ENCODE data around the gene IL2RG. TPM values are rescaled to one million over a fixed set of nuclear protein-coding genes. Genes with fewer than 3 reads are reported as not detected.

Gene IL2RG
- total RNA-seq, 1 experiment from 2014 or later, result not detected

DNA sequence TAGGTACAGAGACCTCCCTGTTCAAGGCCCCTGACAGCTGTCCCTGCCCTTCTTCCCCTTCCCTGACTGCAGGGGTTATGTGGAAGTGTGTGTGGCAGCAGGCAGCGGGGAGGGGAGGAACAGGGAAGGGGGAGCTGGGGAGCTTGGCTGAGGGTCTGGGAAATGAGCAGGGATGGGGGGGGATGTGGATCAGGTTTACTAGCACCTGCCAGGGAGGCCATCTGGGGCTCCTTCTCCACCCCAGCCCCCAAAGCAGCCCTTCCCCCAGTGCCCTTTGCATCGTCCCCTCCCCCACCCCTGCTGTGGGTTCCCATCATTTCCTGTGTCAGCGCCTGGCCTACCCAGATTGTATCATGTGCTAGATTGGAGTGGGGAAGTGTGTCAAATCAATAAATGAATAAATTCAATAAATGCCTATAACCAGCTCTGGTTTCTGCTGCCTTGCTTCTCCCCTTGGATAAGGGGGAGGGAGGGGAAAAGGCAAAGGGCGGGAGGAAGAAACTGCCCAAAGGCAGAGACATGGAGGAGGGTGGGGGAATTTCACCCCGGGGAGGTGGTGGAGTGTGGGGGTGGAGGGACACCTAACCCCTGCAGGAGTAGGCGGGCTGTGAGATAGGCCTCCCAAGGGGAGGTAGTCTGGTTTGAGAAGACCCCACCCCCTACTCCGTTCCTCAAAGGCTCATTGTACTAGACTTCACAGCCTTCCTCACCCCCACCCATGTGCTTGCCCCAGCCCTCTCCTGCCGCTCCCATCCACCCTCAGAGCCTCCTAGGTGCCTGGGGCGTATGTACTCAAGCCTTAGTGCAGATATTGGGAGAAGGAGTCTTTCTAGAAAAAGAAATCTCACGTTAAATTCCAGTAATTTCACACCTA is 8.0 kb downstream of the IL2RG start:
- DNase-seq, result no peak
- H3K9ac ChIP-seq (ENCODE audit: low read length), result no peak overlapping the region
- H4K20me1 ChIP-seq (ENCODE audit: low read length), result no peaks in the 10 kb centered on the region
- ChIA-PET POLR2A (ENCODE audit: unreplicated experiment) (no interaction called here), CTCF (no interaction called here)
- no peaks in the 10 kb centered on the region for H3F3A ChIP-seq (ENCODE audit: low read length, unreplicated experiment)
- H3K79me2 ChIP-seq (ENCODE audit: low read length), result no peaks in the 10 kb centered on the region
- H3K4me3 ChIP-seq (ENCODE audit: low read length), result no peak overlapping the region
- no peaks in the 10 kb centered on the region for H3K27me3 ChIP-seq (ENCODE audit: low read length)
- H3K4me1 ChIP-seq (ENCODE audit: insufficient read depth, low read length), result no peaks in the 10 kb centered on the region
- H2AFZ ChIP-seq (ENCODE audit: low read length), result no peak overlapping the region
- H3K9me2 ChIP-seq (replicated peaks; ENCODE audit: low read length), result no peaks in the 10 kb centered on the region
- H3K36me3 ChIP-seq (ENCODE audit: low read depth, low read length), result no peaks in the 10 kb centered on the region
- no peak overlapping the region for H3K27ac ChIP-seq (ENCODE audit: low read length)
- BruUV-seq (replicated peaks), result no TSS peak
- intact Hi-C loops (cut with micrococcal nuclease), result no loop called here
- ATAC-seq, result no peak
- TF ChIP-seq CTCF (conservative IDR thresholded peaks at IDR 0.05; ENCODE audit: low read depth, low read length) (no peak), EZH2phosphoT487 (IDR thresholded peaks at IDR 0.05; ENCODE audit: borderline replicate concordance, low read length) (no peak), EZH2 (IDR thresholded peaks at IDR 0.05; ENCODE audit: low read length, unreplicated experiment) (no peak)
- no peaks in the 10 kb centered on the region for H3K9me3 ChIP-seq (ENCODE audit: low read length)
- no peak overlapping the region for H3K4me2 ChIP-seq (ENCODE audit: low read length)

- no peak overlapping the region for H3K9ac ChIP-seq (ENCODE audit: low read length)
- no peaks in the 10 kb centered on the region for H3K4me1 ChIP-seq (ENCODE audit: insufficient read depth, low read length)
- H2AFZ ChIP-seq (ENCODE audit: low read length), result no peak overlapping the region
- no peak overlapping the region for H3K4me2 ChIP-seq (ENCODE audit: low read length)
- TF ChIP-seq EZH2phosphoT487 (IDR thresholded peaks at IDR 0.05; ENCODE audit: borderline replicate concordance, low read length) (no peak), EZH2 (IDR thresholded peaks at IDR 0.05; ENCODE audit: low read length, unreplicated experiment) (no peak), CTCF (conservative IDR thresholded peaks at IDR 0.05; ENCODE audit: low read depth, low read length) (no peak)
- no TSS peak for BruUV-seq (replicated peaks)
- ATAC-seq (no peak), DNase-seq (no peak)
- POLR2A ChIA-PET (ENCODE audit: unreplicated experiment), result no interaction called here
- H3K4me3 ChIP-seq (ENCODE audit: low read length), result no peak overlapping the region
- H3K27me3 ChIP-seq (ENCODE audit: low read length), result no peaks in the 10 kb centered on the region
- no peaks in the 10 kb centered on the region for H3K9me2 ChIP-seq (replicated peaks; ENCODE audit: low read length)
- no peak overlapping the region for H3K27ac ChIP-seq (ENCODE audit: low read length)
- no peaks in the 10 kb centered on the region for H3K36me3 ChIP-seq (ENCODE audit: low read depth, low read length)
- no peaks in the 10 kb centered on the region for H3F3A ChIP-seq (ENCODE audit: low read length, unreplicated experiment)
- CTCF ChIA-PET, result no interaction called here
- H3K9me3 ChIP-seq (ENCODE audit: low read length), result no peaks in the 10 kb centered on the region
- intact Hi-C loops (cut with micrococcal nuclease), result no loop called here
- H4K20me1 ChIP-seq (ENCODE audit: low read length), result no peaks in the 10 kb centered on the region
- no peaks in the 10 kb centered on the region for H3K79me2 ChIP-seq (ENCODE audit: low read length)
These were observed 9.1 kb downstream of the IL2RG start for GRCh38 chrX:71102292-71102691.
